ENCODE measurements around the gene ATP2B3. TPM values are rescaled to one million over a fixed set of nuclear protein-coding genes. Genes with fewer than 3 reads are reported as not detected.

ATP2B3 gene
- total and polyA plus RNA-seq, 7 donors = 0.01 to 0.04 (median 0.01) TPM; not detected in 4

GRCh38 chrX:153599192-153600031 lies 82.0 kb downstream of the ATP2B3 start:
- Histone ChIP-seq H3K27me3 (ENCODE audit: insufficient read depth in 3 of 3, low read length in 2 of 3) (peaks cover 0 to 5% (median 0%) of the 10 kb centered on the region in 3 donors), H3K4me1 (no peaks in the 10 kb centered on the region), H3K27ac (peak overlapping the region; percentile 43), H3K36me3 (ENCODE audit: insufficient read depth in 1 of 2, low read depth in 1 of 2) (peaks cover 0 to 7% of the 10 kb centered on the region in 2 donors), H3K9me3 (no peaks in the 10 kb centered on the region), H3K4me3 (peak overlapping the region; percentile 66)
- DNase-seq (peak; percentile 88 to 95), ATAC-seq (peak; percentile 96 to 98 (median 96))
- no peak for TF ChIP-seq CTCF (IDR thresholded peaks at IDR 0.05)
- 0 to 28% (median 1%) methylated on average over 28 to 67 of the region's 79 CpGs for WGBS, 3 donors
- intact Hi-C loops (cut with DNase I) = no loop called here

DNA sequence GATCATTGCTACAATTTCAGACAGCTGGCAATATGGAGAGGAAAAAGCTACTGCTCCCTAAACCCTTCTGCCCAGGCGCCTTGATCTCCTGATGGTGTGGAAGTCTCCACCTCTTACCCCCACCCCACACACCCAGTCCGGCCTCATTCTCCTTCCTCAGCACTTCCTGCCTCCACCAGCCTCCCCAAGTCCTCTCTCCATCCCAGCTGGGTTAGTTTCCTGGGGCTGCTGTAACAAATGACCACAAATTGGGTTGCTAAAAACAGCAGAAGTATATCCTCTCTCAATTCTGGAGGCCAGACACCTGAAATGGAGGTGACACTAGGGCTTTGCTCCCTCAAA lies 82.6 kb downstream of the ATP2B3 start:
- 31 to 76% (median 51%) methylated on average over 2 of the region's 2 CpGs for WGBS, 3 donors
- peaks cover 0 to 2% of the 10 kb centered on the region in 2 donors for H3K36me3 ChIP-seq (ENCODE audit: insufficient read depth in 1 of 2, low read depth in 1 of 2)
- ATAC-seq = no peak

GRCh38 chrX:153600921-153601320 lies 83.5 kb downstream of the ATP2B3 start:
- Histone ChIP-seq H3K27me3 (ENCODE audit: insufficient read depth in 3 of 3, low read length in 2 of 3) (peaks cover 0 to 5% (median 0%) of the 10 kb centered on the region in 3 donors), H3K9me3 (no peaks in the 10 kb centered on the region), H3K36me3 (ENCODE audit: insufficient read depth in 1 of 2, low read depth in 1 of 2) (no peaks in the 10 kb centered on the region), H3K27ac (no peak overlapping the region), H3K4me1 (no peaks in the 10 kb centered on the region), H3K4me3 (no peak overlapping the region)
- WGBS, 3 donors = 85 to 94% (median 85%) methylated on average over 6 to 7 of the region's 7 CpGs
- TF ChIP-seq CTCF (IDR thresholded peaks at IDR 0.05) = no peak
- intact Hi-C loops (cut with DNase I) = no loop called here
- ATAC-seq (no peak), DNase-seq (no peak)

More for the DNA sequence above, 82.6 kb downstream of the ATP2B3 start:
- TF ChIP-seq CTCF (IDR thresholded peaks at IDR 0.05) = no peak
- H3K27me3 ChIP-seq (ENCODE audit: insufficient read depth in 3 of 3, low read length in 2 of 3) = peaks cover 0 to 5% (median 0%) of the 10 kb centered on the region in 3 donors
- H3K27ac ChIP-seq = no peak overlapping the region
- H3K4me1 ChIP-seq = no peaks in the 10 kb centered on the region
- intact Hi-C loops (cut with DNase I) = no loop called here
- DNase-seq = no peak
- H3K9me3 ChIP-seq = no peaks in the 10 kb centered on the region
- peak overlapping the region; percentile 66 for H3K4me3 ChIP-seq

DNA sequence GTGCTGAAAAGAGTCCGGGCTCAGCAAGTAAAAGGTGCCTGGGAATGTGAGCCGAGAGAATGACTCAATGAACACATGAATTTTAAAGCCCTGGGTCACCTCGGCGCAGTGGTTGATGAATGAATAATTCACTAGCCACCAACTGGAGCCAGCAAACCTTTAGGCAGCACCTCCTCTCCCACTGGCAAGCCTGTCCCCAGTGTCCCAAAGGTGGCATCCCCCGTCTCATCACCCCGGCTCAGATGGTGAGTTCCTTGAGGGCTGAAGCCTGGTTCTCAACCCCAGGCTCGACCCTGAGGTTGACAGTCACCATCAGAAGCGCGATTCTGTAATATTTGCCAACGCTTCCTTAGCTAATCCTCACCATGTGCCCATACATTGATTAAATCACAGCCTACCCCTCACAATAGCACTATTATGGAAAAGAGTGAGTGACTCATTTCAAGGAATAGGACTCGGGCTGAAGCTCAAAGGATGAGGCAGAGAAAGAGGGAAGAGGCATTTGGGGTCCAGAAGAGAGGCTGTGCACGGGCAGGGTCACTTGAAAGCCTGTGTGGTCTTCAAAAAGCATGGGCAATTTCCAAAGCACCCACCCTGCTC lies 84.2 kb downstream of the ATP2B3 start:
- Histone ChIP-seq H3K4me1 (no peaks in the 10 kb centered on the region), H3K27ac (no peak overlapping the region), H3K36me3 (ENCODE audit: insufficient read depth in 1 of 2, low read depth in 1 of 2) (no peaks in the 10 kb centered on the region), H3K27me3 (ENCODE audit: insufficient read depth in 3 of 3, low read length in 2 of 3) (peaks cover 0 to 5% (median 0%) of the 10 kb centered on the region in 3 donors), H3K9me3 (no peaks in the 10 kb centered on the region), H3K4me3 (no peak overlapping the region)
- intact Hi-C loops (cut with DNase I) = no loop called here
- WGBS, 3 donors = 83 to 94% (median 92%) methylated on average over 12 of the region's 12 CpGs
- no peak for ATAC-seq
- no peak for TF ChIP-seq CTCF (IDR thresholded peaks at IDR 0.05)
- no peak for DNase-seq
